Measurements from ENCODE around the gene XRCC3. TPM values are rescaled to one million over a fixed set of nuclear protein-coding genes. Genes with fewer than 3 reads are reported as not detected.

The XRCC3 gene
- total RNA-seq, 3 donors from 2014 or later = 5.9 to 10.2 (median 5.9) TPM

GRCh38 chr14:103699901-103700752, 15.1 kb downstream of the XRCC3 start:
- intact Hi-C loops (cut with DNase I; ENCODE audit: low total_unique reads) = no loop called here
- Histone ChIP-seq H3K27ac (peak overlapping the region in 1 of 2 donors; percentile 21), H3K27me3 (no peaks in the 10 kb centered on the region), H3K36me3 (no peaks in the 10 kb centered on the region), H3K9me3 (no peaks in the 10 kb centered on the region), H3K4me1 (peaks cover 3 to 16% of the 10 kb centered on the region in 2 donors), H3K4me3 (no peak overlapping the region)
- TF ChIP-seq POLR2AphosphoS5 (IDR thresholded peaks at IDR 0.05) (no peak), POLR2A (IDR thresholded peaks at IDR 0.05) (no peak), CTCF (IDR thresholded peaks at IDR 0.05) (no peak)
- DNase-seq (ENCODE audit: low spot score in 2 of 2) = no peak

GRCh38 chr14:103699261-103699661, 16.0 kb downstream of the XRCC3 start:
- intact Hi-C loops (cut with DNase I; ENCODE audit: low total_unique reads) = no loop called here
- Histone ChIP-seq H3K27me3 (no peaks in the 10 kb centered on the region), H3K4me1 (peaks cover 3 to 16% of the 10 kb centered on the region in 2 donors), H3K9me3 (no peaks in the 10 kb centered on the region), H3K36me3 (no peaks in the 10 kb centered on the region), H3K27ac (peak overlapping the region in 1 of 2 donors; percentile 21), H3K4me3 (no peak overlapping the region)
- TF ChIP-seq POLR2AphosphoS5 (IDR thresholded peaks at IDR 0.05) = no peak
- no peak for TF ChIP-seq CTCF (IDR thresholded peaks at IDR 0.05)
- no peak for TF ChIP-seq POLR2A (IDR thresholded peaks at IDR 0.05)
- DNase-seq (ENCODE audit: low spot score in 2 of 2) = no peak

GRCh38 chr14:103698380-103699260, 16.6 kb downstream of the XRCC3 start:
- peaks cover 3 to 16% of the 10 kb centered on the region in 2 donors for H3K4me1 ChIP-seq
- peak; percentile 68 to 74 for DNase-seq (ENCODE audit: low spot score in 2 of 2)
- H3K9me3 ChIP-seq = no peaks in the 10 kb centered on the region
- no peak for TF ChIP-seq CTCF (IDR thresholded peaks at IDR 0.05)
- TF ChIP-seq POLR2AphosphoS5 (IDR thresholded peaks at IDR 0.05) = no peak
- no peak for TF ChIP-seq POLR2A (IDR thresholded peaks at IDR 0.05)
- no peaks in the 10 kb centered on the region for H3K36me3 ChIP-seq
- peak overlapping the region; percentile 32 to 60 for H3K27ac ChIP-seq
- intact Hi-C loops (cut with DNase I; ENCODE audit: low total_unique reads) = no loop called here
- H3K4me3 ChIP-seq = no peak overlapping the region
- no peaks in the 10 kb centered on the region for H3K27me3 ChIP-seq

- no peak for TF ChIP-seq POLR2A (IDR thresholded peaks at IDR 0.05)
- no peak for TF ChIP-seq POLR2AphosphoS5 (IDR thresholded peaks at IDR 0.05)
- TF ChIP-seq CTCF (IDR thresholded peaks at IDR 0.05) = no peak
- Histone ChIP-seq H3K4me3 (no peak overlapping the region), H3K36me3 (no peaks in the 10 kb centered on the region), H3K4me1 (peaks cover 3 to 16% of the 10 kb centered on the region in 2 donors), H3K27me3 (no peaks in the 10 kb centered on the region), H3K27ac (peak overlapping the region; percentile 32 to 60), H3K9me3 (no peaks in the 10 kb centered on the region)
- DNase-seq (ENCODE audit: low spot score in 2 of 2) = no peak
- intact Hi-C loops (cut with DNase I; ENCODE audit: low total_unique reads) = no loop called here
Measured at GRCh38 chr14:103697603-103698379, 17.5 kb downstream of the XRCC3 start.
